ENCODE data around the gene TECPR2.

- TF ChIP-seq, protein P1, sequence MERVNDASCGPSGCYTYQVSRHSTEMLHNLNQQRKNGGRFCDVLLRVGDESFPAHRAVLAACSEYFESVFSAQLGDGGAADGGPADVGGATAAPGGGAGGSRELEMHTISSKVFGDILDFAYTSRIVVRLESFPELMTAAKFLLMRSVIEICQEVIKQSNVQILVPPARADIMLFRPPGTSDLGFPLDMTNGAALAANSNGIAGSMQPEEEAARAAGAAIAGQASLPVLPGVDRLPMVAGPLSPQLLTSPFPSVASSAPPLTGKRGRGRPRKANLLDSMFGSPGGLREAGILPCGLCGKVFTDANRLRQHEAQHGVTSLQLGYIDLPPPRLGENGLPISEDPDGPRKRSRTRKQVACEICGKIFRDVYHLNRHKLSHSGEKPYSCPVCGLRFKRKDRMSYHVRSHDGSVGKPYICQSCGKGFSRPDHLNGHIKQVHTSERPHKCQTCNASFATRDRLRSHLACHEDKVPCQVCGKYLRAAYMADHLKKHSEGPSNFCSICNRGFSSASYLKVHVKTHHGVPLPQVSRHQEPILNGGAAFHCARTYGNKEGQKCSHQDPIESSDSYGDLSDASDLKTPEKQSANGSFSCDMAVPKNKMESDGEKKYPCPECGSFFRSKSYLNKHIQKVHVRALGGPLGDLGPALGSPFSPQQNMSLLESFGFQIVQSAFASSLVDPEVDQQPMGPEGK (CRISPR knock-in tag; IDR thresholded peaks at IDR 0.05; ENCODE audit: borderline replicate concordance), result no peak
- no peak for TF ChIP-seq TCF4 (CRISPR knock-in tag; IDR thresholded peaks at IDR 0.05; ENCODE audit: borderline replicate concordance)
- TF ChIP-seq ZNF8 (CRISPR knock-in tag; IDR thresholded peaks at IDR 0.05), result no peak
- no peak for TF ChIP-seq ARNTL (CRISPR knock-in tag; IDR thresholded peaks at IDR 0.05; ENCODE audit: borderline replicate concordance, low read depth)
- no peak for TF ChIP-seq RARB (CRISPR knock-in tag; IDR thresholded peaks at IDR 0.05)
- no peak for TF ChIP-seq ZFP30 (CRISPR knock-in tag; IDR thresholded peaks at IDR 0.05)
- TF ChIP-seq TOX (CRISPR knock-in tag; IDR thresholded peaks at IDR 0.05; ENCODE audit: borderline replicate concordance), result no peak
- TF ChIP-seq SNAI2 (CRISPR knock-in tag; IDR thresholded peaks at IDR 0.05), result no peak
- TF ChIP-seq, protein P2, sequence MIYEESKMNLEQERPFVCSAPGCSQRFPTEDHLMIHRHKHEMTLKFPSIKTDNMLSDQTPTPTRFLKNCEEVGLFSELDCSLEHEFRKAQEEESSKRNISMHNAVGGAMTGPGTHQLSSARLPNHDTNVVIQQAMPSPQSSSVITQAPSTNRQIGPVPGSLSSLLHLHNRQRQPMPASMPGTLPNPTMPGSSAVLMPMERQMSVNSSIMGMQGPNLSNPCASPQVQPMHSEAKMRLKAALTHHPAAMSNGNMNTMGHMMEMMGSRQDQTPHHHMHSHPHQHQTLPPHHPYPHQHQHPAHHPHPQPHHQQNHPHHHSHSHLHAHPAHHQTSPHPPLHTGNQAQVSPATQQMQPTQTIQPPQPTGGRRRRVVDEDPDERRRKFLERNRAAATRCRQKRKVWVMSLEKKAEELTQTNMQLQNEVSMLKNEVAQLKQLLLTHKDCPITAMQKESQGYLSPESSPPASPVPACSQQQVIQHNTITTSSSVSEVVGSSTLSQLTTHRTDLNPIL (CRISPR knock-in tag; IDR thresholded peaks at IDR 0.05; ENCODE audit: low read depth), result no peak
- no peak for TF ChIP-seq ISL1 (CRISPR knock-in tag; IDR thresholded peaks at IDR 0.05)
- no peak for TF ChIP-seq PPARA (CRISPR knock-in tag; IDR thresholded peaks at IDR 0.05; ENCODE audit: borderline replicate concordance)
- TF ChIP-seq GLIS3 (CRISPR knock-in tag; IDR thresholded peaks at IDR 0.05), result no peak
- TF ChIP-seq ZC3H10 (CRISPR knock-in tag; IDR thresholded peaks at IDR 0.05), result no peak
These were observed 123.9 kb downstream of the TECPR2 start for GRCh38 chr14:102486513-102487203.

All from SK-N-SH treated with all-trans-retinoic acid at 6 μM for 48 hours (cell line).